Glomerular visceral epithelial cell (primary cell): Measurements from ENCODE around the gene TTC7B.

Experiments
- DNase-seq: peaks from one replicate; pipeline ENCODE4 v3.0.0-alpha.2; 2016; ENCODE audit errors: extremely low spot score

Gene TTC7B

GRCh38 chr14:90648421-90648820, 167.8 kb downstream of the TTC7B start:
- DNase-seq: no peak

- no peak for DNase-seq
These were observed 168.7 kb downstream of the TTC7B start for GRCh38 chr14:90647473-90648005.

- DNase-seq: peak; percentile 96
These were observed 170.3 kb downstream of the TTC7B start for GRCh38 chr14:90645842-90646443.

- DNase-seq: peak; percentile 24
These were observed 171.3 kb downstream of the TTC7B start for GRCh38 chr14:90644882-90645281.

GRCh38 chr14:90643982-90644670, 172.1 kb downstream of the TTC7B start:
- no peak for DNase-seq

GRCh38 chr14:90642244-90642717, 173.9 kb downstream of the TTC7B start:
- DNase-seq: no peak

GRCh38 chr14:90641615-90642243, 174.5 kb downstream of the TTC7B start:
- no peak for DNase-seq

- DNase-seq: no peak
These were observed 175.1 kb downstream of the TTC7B start for GRCh38 chr14:90641168-90641567.

GRCh38 chr14:90639641-90640040, 176.6 kb downstream of the TTC7B start:
- DNase-seq: no peak

- DNase-seq: no peak
These were observed 183.4 kb downstream of the TTC7B start for GRCh38 chr14:90632871-90633270.

GRCh38 chr14:90632451-90632850, 183.8 kb downstream of the TTC7B start:
- peak; percentile 25 for DNase-seq

- no peak for DNase-seq
These were observed 185.9 kb downstream of the TTC7B start for GRCh38 chr14:90630171-90630806.

GRCh38 chr14:90629471-90629870, 186.8 kb downstream of the TTC7B start:
- no peak for DNase-seq

- DNase-seq: no peak
These were observed 187.4 kb downstream of the TTC7B start for GRCh38 chr14:90628825-90629224.

- no peak for DNase-seq
These were observed 188.8 kb downstream of the TTC7B start for GRCh38 chr14:90627478-90627877.

- DNase-seq: no peak
These were observed 189.7 kb downstream of the TTC7B start for GRCh38 chr14:90626550-90626949.

GRCh38 chr14:90625445-90625844, 190.8 kb downstream of the TTC7B start:
- no peak for DNase-seq

- DNase-seq: peak; percentile 26
These were observed 191.4 kb downstream of the TTC7B start for GRCh38 chr14:90624732-90625400.

- peak; percentile 82 for DNase-seq
These were observed 192.0 kb downstream of the TTC7B start for GRCh38 chr14:90624227-90624626.

GRCh38 chr14:90621201-90621600, 195.0 kb downstream of the TTC7B start:
- no peak for DNase-seq

- DNase-seq: no peak
These were observed 195.6 kb downstream of the TTC7B start for GRCh38 chr14:90620568-90621077.
